Upper lobe of left lung (tissue), 4 donors: ENCODE measurements around the gene ABCC6.

Experiments
- POLR2A ChIP-seq, 4 donors: fragments of 450-650 bp; IDR thresholded peaks; one replicate each; pipeline ENCODE4 v1.5.1; 2016 to 2017; ENCODE audit warnings: antibody characterized with exemption in 4 of 4, mild to moderate bottlenecking in 2 of 4
- TF ChIP-seq, protein P1 (sequence below), 6 experiments: fragments of 450-650 bp in 4 of 6; fragments of 200-600 bp in 2 of 6; sonication (generic) in 2 of 6; IDR thresholded peaks; one replicate each; pipeline ENCODE4 v1.5.1; 2016 to 2019; ENCODE audit warnings: antibody characterized with exemption in 6 of 6

- TF ChIP-seq, protein P1, sequence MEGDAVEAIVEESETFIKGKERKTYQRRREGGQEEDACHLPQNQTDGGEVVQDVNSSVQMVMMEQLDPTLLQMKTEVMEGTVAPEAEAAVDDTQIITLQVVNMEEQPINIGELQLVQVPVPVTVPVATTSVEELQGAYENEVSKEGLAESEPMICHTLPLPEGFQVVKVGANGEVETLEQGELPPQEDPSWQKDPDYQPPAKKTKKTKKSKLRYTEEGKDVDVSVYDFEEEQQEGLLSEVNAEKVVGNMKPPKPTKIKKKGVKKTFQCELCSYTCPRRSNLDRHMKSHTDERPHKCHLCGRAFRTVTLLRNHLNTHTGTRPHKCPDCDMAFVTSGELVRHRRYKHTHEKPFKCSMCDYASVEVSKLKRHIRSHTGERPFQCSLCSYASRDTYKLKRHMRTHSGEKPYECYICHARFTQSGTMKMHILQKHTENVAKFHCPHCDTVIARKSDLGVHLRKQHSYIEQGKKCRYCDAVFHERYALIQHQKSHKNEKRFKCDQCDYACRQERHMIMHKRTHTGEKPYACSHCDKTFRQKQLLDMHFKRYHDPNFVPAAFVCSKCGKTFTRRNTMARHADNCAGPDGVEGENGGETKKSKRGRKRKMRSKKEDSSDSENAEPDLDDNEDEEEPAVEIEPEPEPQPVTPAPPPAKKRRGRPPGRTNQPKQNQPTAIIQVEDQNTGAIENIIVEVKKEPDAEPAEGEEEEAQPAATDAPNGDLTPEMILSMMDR (IDR thresholded peaks at IDR 0.05) = no peak
- no peak for TF ChIP-seq POLR2A (IDR thresholded peaks at IDR 0.05)
Measured at GRCh38 chr16:16141784-16142396, 81.4 kb downstream of the ABCC6 start.
